Smooth muscle cell of trachea (primary cell): ENCODE measurements around the gene CRACR2B. TPM values are rescaled to one million over a fixed set of nuclear protein-coding genes. Genes with fewer than 3 reads are reported as not detected.

ENCODE experiments used
- total RNA-seq: library from RNA; depleted of rRNA; stranded (reverse); fragments of >200 nt; gene quantifications from 2 replicates; pipeline ENCODE4 v1.2.1, GENCODE V29; 2014

CRACR2B gene
- 1.5 and 1.7 TPM in 2 replicates for total RNA-seq

DNA sequence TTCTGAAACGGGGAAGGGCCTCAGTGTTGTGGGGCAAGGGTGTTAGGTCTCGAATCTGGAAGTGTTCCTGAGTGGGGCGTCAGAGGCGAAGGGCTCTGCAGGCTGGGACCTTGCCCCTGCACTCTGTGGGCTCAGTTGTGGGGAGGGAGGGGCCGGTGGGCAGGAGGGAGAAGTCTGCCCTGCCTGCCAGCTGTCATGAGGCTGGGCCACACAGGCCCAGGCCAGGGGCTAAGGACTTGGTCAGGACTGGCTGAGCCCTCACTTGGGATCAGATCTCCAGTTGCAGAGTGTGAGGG lies at the start of gene CRACR2B:
Gene CRACR2B, plus strand, starts transcription at position 23 of the 296 bp plus-strand sequence. CDS start 689 bp downstream, outside the sequence.

GRCh38 chr11:789943-790342 lies 37.8 kb upstream of the CRACR2B start, which contains the start of gene CEND1:
CEND1 (minus strand) TSS chr11:790090; CDS start chr11:788576, 1,514 bp downstream.

DNA sequence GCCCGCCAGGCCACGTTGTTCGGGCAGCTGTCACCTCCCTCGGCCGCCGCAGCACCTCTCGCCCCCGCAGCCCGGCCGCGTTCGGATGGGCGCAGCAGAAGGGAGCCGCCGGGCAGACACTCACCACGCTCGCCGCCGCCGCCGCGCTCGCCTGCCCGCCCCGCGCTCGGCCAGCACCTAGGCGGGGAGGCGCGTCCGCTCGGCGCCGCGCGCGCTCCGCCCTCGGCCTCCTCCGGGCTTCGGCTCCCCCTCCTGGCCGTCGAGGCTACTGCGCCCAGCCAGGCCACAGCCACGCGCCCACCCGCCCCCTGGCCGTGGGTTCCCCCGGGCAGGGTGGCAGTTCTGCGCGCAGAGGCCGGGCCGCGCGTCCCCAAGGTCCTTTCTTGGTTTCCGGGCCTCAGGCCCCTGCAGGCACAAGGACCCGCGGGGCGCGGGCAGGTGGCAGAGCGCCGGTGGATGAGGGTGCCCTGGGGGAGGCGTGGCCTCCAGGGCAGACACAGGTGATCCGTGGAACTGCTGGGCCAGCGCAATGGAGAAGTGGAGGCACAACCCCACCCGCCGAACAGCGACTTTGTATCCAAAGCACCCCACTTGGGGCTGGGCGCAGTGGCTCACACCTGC lies 29.5 kb upstream of the CRACR2B start, which contains the start of gene SLC25A22:
Gene SLC25A22, minus strand, starts transcription at position 189 of the 621 bp plus-strand sequence. CDS start 3,275 bp downstream, outside the sequence.

DNA sequence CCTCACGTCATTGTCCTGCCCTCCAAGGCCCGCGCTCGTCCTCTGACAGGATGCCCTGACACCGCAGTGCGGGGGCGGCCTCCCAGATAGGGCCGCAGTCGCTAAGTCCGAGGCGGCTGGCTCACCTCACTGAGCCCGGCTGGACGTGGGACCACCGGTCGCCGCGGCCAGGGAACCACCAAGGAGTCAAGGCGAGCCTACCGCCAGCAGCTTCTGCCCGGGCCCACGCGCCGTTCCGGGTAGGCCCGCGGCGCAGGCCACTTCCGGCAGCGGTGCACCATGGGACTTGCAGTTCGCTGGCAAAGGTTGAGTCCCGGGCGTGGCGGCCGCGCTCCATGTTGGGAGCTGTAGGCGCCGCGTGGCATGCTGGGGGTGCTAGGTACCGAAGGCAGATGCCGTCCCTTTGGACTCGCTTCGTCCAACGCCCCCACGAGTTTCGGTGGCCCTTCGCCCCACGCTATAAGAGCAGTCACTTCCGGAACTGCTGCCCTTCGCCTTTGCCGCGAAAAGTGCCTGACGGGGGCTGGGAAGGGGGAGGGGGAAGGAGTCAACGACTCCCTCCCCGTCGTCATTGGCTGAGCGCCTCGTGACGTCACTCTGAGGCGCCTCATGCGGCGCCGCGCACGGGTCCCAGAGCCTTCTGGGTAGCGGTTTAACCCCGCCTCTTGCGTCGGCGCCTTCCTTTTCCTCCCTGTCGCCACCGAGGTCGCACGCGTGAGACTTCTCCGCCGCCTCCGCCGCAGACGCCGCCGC lies 18.3 kb upstream of the CRACR2B start, which contains the start of gene RPLP2:
Gene RPLP2, plus strand, starts transcription at position 681 of the 753 bp plus-strand sequence. CDS start 268 bp downstream, outside the sequence.

GRCh38 chr11:818396-819128 lies 9.2 kb upstream of the CRACR2B start, which contains the start of gene PNPLA2:
PNPLA2 (plus strand) TSS chr11:818914; CDS start chr11:819719, 805 bp downstream.

GRCh38 chr11:832529-833113 lies 4.9 kb downstream of the CRACR2B start, which contains the start of gene CD151:
CD151 (plus strand) TSS chr11:832952; CDS start chr11:836070, 3,118 bp downstream.

DNA sequence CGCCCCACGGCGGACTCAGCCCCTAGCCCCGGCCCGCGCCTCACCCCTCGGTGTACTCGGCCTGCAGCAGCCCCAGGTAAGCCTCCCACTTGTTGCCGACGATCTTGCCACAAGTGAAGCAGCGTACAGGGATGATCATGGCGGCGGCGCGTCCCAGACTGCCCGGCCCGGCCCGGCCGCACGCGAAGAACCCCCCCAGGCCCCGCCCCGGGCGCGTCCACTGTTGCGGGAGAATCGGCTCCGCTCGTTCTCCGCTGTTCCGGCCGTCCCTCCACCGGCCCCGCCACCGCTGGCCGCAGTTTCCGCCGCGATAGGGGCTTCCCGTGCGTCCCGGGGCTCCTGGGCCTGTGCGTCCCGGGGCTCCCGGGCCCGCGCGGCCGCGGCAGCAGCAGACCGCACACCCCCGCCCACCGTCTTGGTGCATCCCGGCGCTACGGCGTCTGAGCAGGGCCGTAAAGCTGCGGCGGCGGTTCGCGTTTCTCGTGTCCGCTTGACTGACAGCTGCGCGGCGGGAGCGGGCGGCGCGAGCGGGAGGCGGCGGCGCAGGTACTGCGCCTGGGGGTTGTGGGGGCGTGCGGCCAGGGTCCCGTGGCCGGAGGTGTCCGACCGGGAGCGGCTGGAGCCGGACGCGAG lies 14.8 kb downstream of the CRACR2B start, which contains the start of the genes POLR2L and TSPAN4:
Gene POLR2L, minus strand, starts transcription at position 160 of the 633 bp plus-strand sequence. Its CDS starts 21 bp downstream, at position 139.
Gene TSPAN4, plus strand, starts transcription at position 483 of the 633 bp plus-strand sequence. CDS start 7,453 bp downstream, outside the sequence.

Other genes starting within 250 kb of the CRACR2B start
- 7.7 and 11.9 TPM in 2 replicates for gene IRF7, start 212.0 kb upstream of the CRACR2B start, total RNA-seq
- gene CDHR5, start 203.0 kb upstream of the CRACR2B start, total RNA-seq, result under 0.01 TPM in 1 of 2 replicates, not detected in the other
- gene SCT, start 200.7 kb upstream of the CRACR2B start, total RNA-seq, result not detected in 2 replicates
- gene DRD4, start 190.7 kb upstream of the CRACR2B start, total RNA-seq, result not detected in 2 replicates
- gene DEAF1, start 132.7 kb upstream of the CRACR2B start, total RNA-seq, result 26.6 and 58.4 TPM in 2 replicates
- 13.7 and 14.8 TPM in 2 replicates for gene TMEM80, start 132.1 kb upstream of the CRACR2B start, total RNA-seq
- gene EPS8L2, start 121.7 kb upstream of the CRACR2B start, total RNA-seq, result 68.4 and 125 TPM in 2 replicates
- gene TALDO1, start 80.5 kb upstream of the CRACR2B start, total RNA-seq, result 166 and 171 TPM in 2 replicates
- gene GATD1, start 50.4 kb upstream of the CRACR2B start, total RNA-seq, result 29.7 and 58.1 TPM in 2 replicates
- 2.2 and 2.8 TPM in 2 replicates for gene CEND1, start 37.8 kb upstream of the CRACR2B start, total RNA-seq
- gene SLC25A22, start 29.6 kb upstream of the CRACR2B start, total RNA-seq, result 16.0 and 33.7 TPM in 2 replicates
- 11.2 and 26.1 TPM in 2 replicates for gene PIDD1, start 22.7 kb upstream of the CRACR2B start, total RNA-seq
- 271 and 337 TPM in 2 replicates for gene RPLP2, start 18.0 kb upstream of the CRACR2B start, total RNA-seq
- gene PNPLA2, start 9.0 kb upstream of the CRACR2B start, total RNA-seq, result 25.7 and 47.6 TPM in 2 replicates
- gene CD151, start 5.0 kb downstream of the CRACR2B start, total RNA-seq, result 440 and 727 TPM in 2 replicates
- gene POLR2L, start 14.6 kb downstream of the CRACR2B start, total RNA-seq, result 96.4 and 291 TPM in 2 replicates
- 207 and 235 TPM in 2 replicates for gene TSPAN4, start 14.9 kb downstream of the CRACR2B start, total RNA-seq
- 67.3 and 102 TPM in 2 replicates for gene CHID1, start 82.9 kb downstream of the CRACR2B start, total RNA-seq
- gene AP2A2, start 98.0 kb downstream of the CRACR2B start, total RNA-seq, result 38.3 and 45.8 TPM in 2 replicates
- gene MUC6, start 208.8 kb downstream of the CRACR2B start, total RNA-seq, result under 0.01 TPM in 1 of 2 replicates, not detected in the other
- not detected in 2 replicates for gene MUC2, start 247.0 kb downstream of the CRACR2B start, total RNA-seq